H1 (cell line): ENCODE results near the gene LRPAP1. TPM values are rescaled to one million over a fixed set of nuclear protein-coding genes. Genes with fewer than 3 reads are reported as not detected.

Experiments
- CTCF ChIA-PET: fragments of 300-600 bp; sonication (Branson Sonifier 250); formaldehyde crosslinking; loops from one replicate; lab custom pipeline; 2021; ENCODE audit not compliant: partially characterized antibody; lab: Charles Lee
- POLR2A ChIA-PET: fragments of 300-600 bp; sonication (Branson Sonifier 250); formaldehyde crosslinking; loops from one replicate; lab custom pipeline; 2021; ENCODE audit warnings: inconsistent platforms; ENCODE audit not compliant: partially characterized antibody; lab: Charles Lee
- DNase-seq, 2 experiments: peaks; one replicate each; pipeline versions ENCODE4 v3.0.0 to v3.0.0-alpha.2; 2010 to 2022; ENCODE audit warnings: low spot score in 2 of 2, low read depth in 1 of 2, mixed read lengths in 1 of 2
- FAIRE-seq: peaks from 2 replicates; lab custom pipeline; 2011; peaks lifted over from hg19 to GRCh38; lab: Jason Lieb, UNC
- H2AFZ ChIP-seq: 2 replicates; pipeline ENCODE4 v1.8.1; 2012; ENCODE audit warnings: low read length, inconsistent platforms
- H2AK5ac ChIP-seq: 2 replicates; pipeline ENCODE4 v1.6.1; 2013; ENCODE audit warnings: low read depth, low read length
- H2BK120ac ChIP-seq: replicated peaks from 2 replicates; pipeline ENCODE3; 2013; ENCODE audit warnings: low read depth, low read length, inconsistent platforms
- H2BK12ac ChIP-seq: 2 replicates; pipeline ENCODE4 v1.6.1; 2013; ENCODE audit warnings: low read depth, low read length
- H2BK15ac ChIP-seq: 2 replicates; pipeline ENCODE4 v1.6.1; 2013; ENCODE audit warnings: low read length
- H2BK20ac ChIP-seq: 2 replicates; pipeline ENCODE4 v1.6.1; 2013; ENCODE audit warnings: low read length
- H2BK5ac ChIP-seq: 2 replicates; pipeline ENCODE4 v1.6.1; 2013; ENCODE audit warnings: low read depth, low read length
- H3K14ac ChIP-seq: 2 replicates; pipeline ENCODE4 v1.6.1; 2013; ENCODE audit warnings: inconsistent platforms; ENCODE audit not compliant: insufficient read length
- H3K18ac ChIP-seq: 2 replicates; pipeline ENCODE4 v1.6.1; 2013; ENCODE audit warnings: low read length; ENCODE audit errors: extremely low read depth
- H3K23ac ChIP-seq: 2 replicates; pipeline ENCODE4 v1.6.1; 2013; ENCODE audit warnings: inconsistent platforms; ENCODE audit not compliant: insufficient read length
- H3K23me2 ChIP-seq: 2 replicates; pipeline ENCODE4 v1.6.1; 2013; ENCODE audit warnings: low read depth, low read length
- H3K27ac ChIP-seq: 2 replicates; pipeline ENCODE4 v1.6.1; 2011; ENCODE audit warnings: low read depth, low read length, inconsistent platforms
- H3K27me3 ChIP-seq, 4 experiments: replicated peaks in 1 of 4; 1 replicate in 1 of 4; 2 replicates in 3 of 4; pipeline versions ENCODE4 v1.6.1 to v1.8.1; 2011 to 2013; ENCODE audit warnings: low read length in 3 of 4, mild to moderate bottlenecking in 3 of 4, inconsistent platforms in 2 of 4, mixed read lengths in 2 of 4, moderate library complexity in 1 of 4; ENCODE audit not compliant: control insufficient read depth in 3 of 4, insufficient read depth in 3 of 4; ENCODE audit errors: extremely low read depth in 1 of 4
- H3K36me3 ChIP-seq, 4 experiments: 2 replicates each; pipeline versions ENCODE4 v1.6.1 to v1.8.1; 2011 to 2013; ENCODE audit warnings: mild to moderate bottlenecking in 4 of 4, low read length in 3 of 4, moderate library complexity in 2 of 4, control low read depth in 1 of 4, inconsistent platforms in 1 of 4; ENCODE audit not compliant: insufficient read depth in 4 of 4, control insufficient read depth in 2 of 4
- H3K4ac ChIP-seq: replicated peaks from 2 replicates; pipeline ENCODE3; 2013; ENCODE audit warnings: low read length, low read depth, mixed read lengths, inconsistent platforms; ENCODE audit not compliant: insufficient read length
- H3K4me1 ChIP-seq, 4 experiments: replicated peaks in 1 of 4; 1 replicate in 1 of 4; 2 replicates in 3 of 4; pipeline versions ENCODE4 v1.6.1 to v1.8.1; 2011 to 2013; ENCODE audit warnings: low read length in 3 of 4, inconsistent platforms in 2 of 4, mixed read lengths in 1 of 4; ENCODE audit not compliant: insufficient read depth in 4 of 4, control insufficient read depth in 3 of 4
- H3K4me2 ChIP-seq, 2 experiments: 2 replicates each; pipeline versions ENCODE4 v1.6.1 to v1.8.1; 2011 to 2013; ENCODE audit warnings: low read depth in 2 of 2, low read length in 2 of 2, control low read depth in 1 of 2, inconsistent platforms in 1 of 2, mild to moderate bottlenecking in 1 of 2; ENCODE audit not compliant: insufficient read depth in 1 of 2
- H3K4me3 ChIP-seq, 4 experiments: fragments of 200-600, 300-600 bp in 1 of 4; sonication (generic), shearing (Covaris generic), sonication (Bioruptor Twin) in 1 of 4; 2 replicates each; pipeline versions ENCODE4 v1.5.1 to v1.8.1; 2011 to 2016; ENCODE audit warnings: low read length in 4 of 4, low read depth in 3 of 4, control low read depth in 2 of 4, inconsistent platforms in 2 of 4, mild to moderate bottlenecking in 2 of 4, mixed read lengths in 1 of 4, moderate library complexity in 1 of 4; ENCODE audit not compliant: insufficient read depth in 2 of 4; ENCODE audit errors: extremely low read depth in 1 of 4
- H3K56ac ChIP-seq: replicated peaks from 2 replicates; pipeline ENCODE3; 2013; ENCODE audit warnings: low read depth, mild to moderate bottlenecking, mixed read lengths, low read length, inconsistent platforms; ENCODE audit not compliant: insufficient read length
- H3K79me1 ChIP-seq: 2 replicates; pipeline ENCODE4 v1.6.1; 2013; ENCODE audit warnings: low read depth, low read length, control low read depth
- H3K79me2 ChIP-seq, 2 experiments: 2 replicates each; pipeline versions ENCODE4 v1.6.1 to v1.8.1; 2012 to 2013; ENCODE audit warnings: low read length in 2 of 2, mild to moderate bottlenecking in 2 of 2, inconsistent platforms in 1 of 2; ENCODE audit not compliant: insufficient read depth in 2 of 2, control insufficient read depth in 1 of 2
- H3K9ac ChIP-seq, 4 experiments: replicated peaks in 1 of 4; 1 replicate in 1 of 4; 2 replicates in 3 of 4; pipeline versions ENCODE4 v1.6.1 to v1.8.1; 2011 to 2013; ENCODE audit warnings: low read depth in 3 of 4, low read length in 3 of 4, control low read depth in 2 of 4, mild to moderate bottlenecking in 2 of 4, moderate library complexity in 2 of 4, inconsistent platforms in 1 of 4; ENCODE audit errors: extremely low read depth in 1 of 4
- H3K9me3 ChIP-seq, 2 experiments: 2 replicates each; pipeline versions ENCODE4 v1.6.1 to v1.8.1; 2012 to 2013; ENCODE audit warnings: mild to moderate bottlenecking in 2 of 2, moderate library complexity in 2 of 2, control low read depth in 1 of 2, inconsistent platforms in 1 of 2, low read depth in 1 of 2, low read length in 1 of 2, mixed read lengths in 1 of 2; ENCODE audit not compliant: insufficient read depth in 2 of 2
- H4K20me1 ChIP-seq, 2 experiments: replicated peaks in 1 of 2; 2 replicates each; pipeline versions ENCODE3 to v1.8.1; 2011 to 2013; ENCODE audit warnings: inconsistent platforms in 2 of 2, low read length in 2 of 2, mild to moderate bottlenecking in 1 of 2; ENCODE audit not compliant: insufficient read depth in 2 of 2, control insufficient read depth in 1 of 2
- H4K5ac ChIP-seq: 2 replicates; pipeline ENCODE4 v1.6.1; 2013; ENCODE audit warnings: low read length, low read depth, mixed read lengths, inconsistent platforms; ENCODE audit not compliant: insufficient read length
- H4K8ac ChIP-seq: 2 replicates; pipeline ENCODE4 v1.8.0; 2013; ENCODE audit warnings: mild to moderate bottlenecking, moderate library complexity, low read length, inconsistent platforms; ENCODE audit not compliant: insufficient read depth; ENCODE audit errors: extremely low read depth
- H4K91ac ChIP-seq: replicated peaks from 2 replicates; pipeline ENCODE3; 2013; ENCODE audit warnings: low read length, mixed read lengths, inconsistent platforms; ENCODE audit not compliant: insufficient read length
- ASH2L ChIP-seq: fragments of 200-600, 300-600 bp; sonication (generic); IDR thresholded peaks from one replicate; pipeline ENCODE4 v1.7.1; 2017; ENCODE audit warnings: low read length
- FOSL1 ChIP-seq: IDR thresholded peaks from 2 replicates; pipeline ENCODE4 v1.6.1; 2011; ENCODE audit warnings: mild to moderate bottlenecking, low read depth, low read length, moderate library complexity; ENCODE audit not compliant: insufficient read depth
- HDAC2 ChIP-seq, 2 experiments: fragments of 300-600 bp in 1 of 2; sonication (generic) in 1 of 2; IDR thresholded peaks; 2 replicates each; pipeline ENCODE4 v1.6.1; 2011 to 2012; ENCODE audit warnings: low read depth in 2 of 2, low read length in 2 of 2, mild to moderate bottlenecking in 2 of 2, moderate library complexity in 2 of 2, borderline replicate concordance in 1 of 2, inconsistent platforms in 1 of 2
- JUND ChIP-seq: IDR thresholded peaks from 2 replicates; pipeline ENCODE4 v1.6.1; 2011; ENCODE audit warnings: mild to moderate bottlenecking, improper control_type of control experiment, low read length
- KDM5A ChIP-seq: fragments of 200-600 bp; IDR thresholded peaks from 2 replicates; pipeline ENCODE4 v1.7.1; 2012; ENCODE audit warnings: mild to moderate bottlenecking, low read length, inconsistent platforms, mixed read lengths
- MAFK ChIP-seq: IDR thresholded peaks from 2 replicates; pipeline ENCODE4 v1.6.1; 2012; ENCODE audit warnings: low read depth, mild to moderate bottlenecking, improper control_type of control experiment, low read length
- POLR2A ChIP-seq, 2 experiments: IDR thresholded peaks; 1 replicate in 1 of 2; 2 replicates in 1 of 2; pipeline ENCODE4 v1.6.1; 2011; ENCODE audit warnings: low read depth in 2 of 2, low read length in 2 of 2, mild to moderate bottlenecking in 2 of 2; ENCODE audit errors: control extremely low read depth in 1 of 2
- RBBP5 ChIP-seq: IDR thresholded peaks from 2 replicates; pipeline ENCODE4 v1.7.1; 2012; ENCODE audit warnings: low read depth, mild to moderate bottlenecking, inconsistent platforms, low read length, moderate library complexity, borderline replicate concordance
- RFX5 ChIP-seq: IDR thresholded peaks from 2 replicates; pipeline ENCODE4 v1.6.1; 2011; ENCODE audit warnings: low read depth, low read length, improper control_type of control experiment, borderline replicate concordance
- SIN3A ChIP-seq, 2 experiments: IDR thresholded peaks in 1 of 2; conservative IDR thresholded peaks in 1 of 2; 2 replicates each; pipeline ENCODE4 v1.6.1; 2011 to 2012; ENCODE audit warnings: low read length in 2 of 2, improper control_type of control experiment in 1 of 2, low read depth in 1 of 2, mild to moderate bottlenecking in 1 of 2
- SRF ChIP-seq: IDR thresholded peaks from 2 replicates; pipeline ENCODE4 v1.6.1; 2011; ENCODE audit warnings: mild to moderate bottlenecking, low read depth, low read length, moderate library complexity
- TAF7 ChIP-seq: optimal IDR thresholded peaks from 2 replicates; pipeline ENCODE3; 2011; ENCODE audit warnings: low read depth, mild to moderate bottlenecking, inconsistent platforms, low read length, moderate library complexity, borderline replicate concordance
- TEAD4 ChIP-seq: IDR thresholded peaks from 2 replicates; pipeline ENCODE4 v1.6.1; 2012; ENCODE audit warnings: low read depth, low read length, inconsistent platforms, mixed read lengths
- WGBS, 2 experiments: shearing (Covaris generic) in 1 of 2; methylation state at CpG; one replicate each; pipeline versions ENCODE4 v1.1.6 to v1.1.7; 2013 to 2015; ENCODE audit warnings: low lambda C conversion rate in 2 of 2, mixed read lengths in 2 of 2, inconsistent platforms in 1 of 2, low coverage in 1 of 2, missing lambda C conversion rate in 1 of 2; ENCODE audit not compliant: insufficient replicate concordance in 2 of 2, insufficient coverage in 1 of 2, insufficient read length in 1 of 2; ENCODE audit errors: extremely low coverage in 1 of 2, missing lambda C conversion rate in 1 of 2; 5-methylcytosine and 5-hydroxymethylcytosine counted together
- polyA plus RNA-seq, 7 experiments: library from polyadenylated mRNA; depleted of rRNA in 3 of 7; stranded (reverse) in 5 of 7; unstranded in 2 of 7; fragments of >200 nt in 5 of 7; fragments of 200-250 nt in 2 of 7; gene quantifications; 1 replicate in 5 of 7; 2 replicates in 1 of 7; 4 replicates in 1 of 7; pipeline versions ENCODE4 v1.2.1 to v1.2.3, GENCODE V29; 2011 to 2013; ENCODE audit warnings: missing spikeins in 2 of 7, mixed read lengths in 2 of 7
- total RNA-seq: library from RNA; stranded (reverse); fragmentation: NEBNext Ultra II Directional; extraction: Animal tissue kit (Norgen Biotek cat#: 25700); gene quantifications from 2 replicates; pipeline ENCODE4 v1.2.1, GENCODE V29; 2021

The LRPAP1 gene
- total and polyA plus RNA-seq, 2 of the 8 experiments (the other 6 are each of a cell fraction or from before 2014, with no cell fraction given): 31.1 to 101 TPM

GRCh38 chr4:3477750-3478430 lies 54.3 kb downstream of the LRPAP1 start:
- H3K4me1 ChIP-seq: peaks cover 0 to 22% (median 14%) of the 10 kb centered on the region in 4 experiments; a peak in 6 of 7 replicates
- no peak overlapping the region for H2AK5ac ChIP-seq
- H4K91ac ChIP-seq: no peak overlapping the region
- no peaks in the 10 kb centered on the region for H3K36me3 ChIP-seq
- no peak overlapping the region for H3K9ac ChIP-seq
- no peak overlapping the region for H3K4ac ChIP-seq
- no peak overlapping the region for H2BK12ac ChIP-seq
- peak overlapping the region; percentile 69; the same call in 1 of the 2 replicates for H4K8ac ChIP-seq
- DNase-seq (no peak), FAIRE-seq (no peak)
- no peaks in the 10 kb centered on the region for H3K79me2 ChIP-seq
- 83% methylated on average over 20 of the region's 23 CpGs; no CpG with 5 or more reads in 1 of the 2 experiments for WGBS, 2 experiments
- ChIA-PET POLR2A (interaction anchor here (1.0 kb wide), 1 partner anchor 8 kb away, joined by 3 read pairs; no protein-coding TSS in a partner anchor), CTCF (interaction anchor here (1.0 to 6.8 kb wide), 10 partner anchors 7 to 160 kb away, joined by 3 to 48 read pairs (median 5); partner anchors contain the start of gene HGFAC)
- peaks cover 6 to 61% (median 43%) of the 10 kb centered on the region in 4 experiments for H3K27me3 ChIP-seq
- no peak overlapping the region for H3K14ac ChIP-seq
- H3K9me3 ChIP-seq: no peaks in the 10 kb centered on the region
- H3K4me2 ChIP-seq: no peak overlapping the region
- no peak overlapping the region for H3K27ac ChIP-seq
- H4K5ac ChIP-seq: no peak overlapping the region
- no peak overlapping the region for H2AFZ ChIP-seq
- H3K56ac ChIP-seq: no peak overlapping the region
- no peak overlapping the region for H3K23ac ChIP-seq
- H3K4me3 ChIP-seq: no peak overlapping the region
- no peaks in the 10 kb centered on the region for H4K20me1 ChIP-seq
- H3K18ac ChIP-seq: no peak overlapping the region
- H3K23me2 ChIP-seq: peaks cover 3% of the 10 kb centered on the region; the same call in 1 of the 2 replicates
- H3K79me1 ChIP-seq: no peaks in the 10 kb centered on the region
- no peak overlapping the region for H2BK15ac ChIP-seq
- H2BK20ac ChIP-seq: no peak overlapping the region
- no peak overlapping the region for H2BK120ac ChIP-seq
- H2BK5ac ChIP-seq: no peak overlapping the region
- TF ChIP-seq FOSL1: no peak
- TF ChIP-seq JUND: no peak
- TF ChIP-seq TAF7: no peak
- TF ChIP-seq ASH2L: no peak
- TF ChIP-seq TEAD4: no peak
- no peak for TF ChIP-seq MAFK
- no peak for TF ChIP-seq POLR2A (IDR thresholded peaks at IDR 0.05; ENCODE audit: control extremely low read depth in 1 of 2, low read depth in 2 of 2, low read length in 2 of 2)
- no peak for TF ChIP-seq SIN3A (conservative IDR thresholded peaks at IDR 0.05 in 1 of 2, IDR thresholded peaks at IDR 0.05 in 1 of 2; ENCODE audit: low read depth in 1 of 2, low read length in 2 of 2)
- TF ChIP-seq KDM5A: no peak
- no peak for TF ChIP-seq HDAC2 (IDR thresholded peaks at IDR 0.05; ENCODE audit: borderline replicate concordance in 1 of 2, low read depth in 2 of 2, low read length in 2 of 2)
- no peak for TF ChIP-seq RBBP5
- TF ChIP-seq RFX5: no peak
- TF ChIP-seq SRF: no peak
